ENCODE results near the gene U2AF2.

The U2AF2 gene

DNA sequence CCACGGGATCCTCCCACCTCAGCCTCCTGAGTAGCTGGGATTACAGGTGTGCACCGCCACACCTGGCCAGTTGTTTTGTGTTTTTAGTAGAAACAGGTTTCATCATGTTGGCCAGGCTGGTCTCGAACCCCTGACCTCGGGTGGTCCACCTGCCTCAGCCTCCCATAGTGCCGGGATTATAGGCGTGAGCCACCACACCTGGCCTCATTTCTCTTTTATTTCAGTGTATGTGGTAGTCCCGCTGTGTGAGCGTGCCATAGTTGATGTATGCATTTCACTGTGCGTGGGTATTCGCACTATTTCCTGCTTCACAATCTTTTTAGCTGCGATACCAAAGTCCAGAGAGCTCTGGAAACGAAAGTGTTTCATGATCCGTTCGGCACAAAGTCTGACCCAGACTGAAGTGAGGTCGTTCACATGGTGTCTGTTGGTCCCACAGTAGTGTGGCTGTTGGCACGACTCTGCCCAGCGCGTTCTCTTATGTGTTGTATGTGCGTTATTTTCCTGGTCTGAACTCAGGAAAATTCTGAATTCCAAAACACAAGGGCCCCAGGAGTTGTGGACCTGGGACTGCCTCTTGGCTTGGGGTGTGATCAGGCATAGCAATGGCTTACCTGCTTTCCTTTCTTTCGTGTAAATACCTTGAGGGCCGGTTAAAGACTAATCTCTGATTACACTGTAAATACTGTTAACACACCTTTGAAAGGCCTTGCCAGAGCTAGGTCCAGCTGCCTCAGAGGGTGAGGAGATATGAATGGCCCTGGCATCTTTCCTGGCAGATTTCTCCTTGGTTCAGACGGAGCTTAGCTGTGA lies 28.8 kb downstream of the U2AF2 start:
- TF ChIP-seq, protein P1, sequence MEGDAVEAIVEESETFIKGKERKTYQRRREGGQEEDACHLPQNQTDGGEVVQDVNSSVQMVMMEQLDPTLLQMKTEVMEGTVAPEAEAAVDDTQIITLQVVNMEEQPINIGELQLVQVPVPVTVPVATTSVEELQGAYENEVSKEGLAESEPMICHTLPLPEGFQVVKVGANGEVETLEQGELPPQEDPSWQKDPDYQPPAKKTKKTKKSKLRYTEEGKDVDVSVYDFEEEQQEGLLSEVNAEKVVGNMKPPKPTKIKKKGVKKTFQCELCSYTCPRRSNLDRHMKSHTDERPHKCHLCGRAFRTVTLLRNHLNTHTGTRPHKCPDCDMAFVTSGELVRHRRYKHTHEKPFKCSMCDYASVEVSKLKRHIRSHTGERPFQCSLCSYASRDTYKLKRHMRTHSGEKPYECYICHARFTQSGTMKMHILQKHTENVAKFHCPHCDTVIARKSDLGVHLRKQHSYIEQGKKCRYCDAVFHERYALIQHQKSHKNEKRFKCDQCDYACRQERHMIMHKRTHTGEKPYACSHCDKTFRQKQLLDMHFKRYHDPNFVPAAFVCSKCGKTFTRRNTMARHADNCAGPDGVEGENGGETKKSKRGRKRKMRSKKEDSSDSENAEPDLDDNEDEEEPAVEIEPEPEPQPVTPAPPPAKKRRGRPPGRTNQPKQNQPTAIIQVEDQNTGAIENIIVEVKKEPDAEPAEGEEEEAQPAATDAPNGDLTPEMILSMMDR (IDR thresholded peaks at IDR 0.05) = no peak

DNA sequence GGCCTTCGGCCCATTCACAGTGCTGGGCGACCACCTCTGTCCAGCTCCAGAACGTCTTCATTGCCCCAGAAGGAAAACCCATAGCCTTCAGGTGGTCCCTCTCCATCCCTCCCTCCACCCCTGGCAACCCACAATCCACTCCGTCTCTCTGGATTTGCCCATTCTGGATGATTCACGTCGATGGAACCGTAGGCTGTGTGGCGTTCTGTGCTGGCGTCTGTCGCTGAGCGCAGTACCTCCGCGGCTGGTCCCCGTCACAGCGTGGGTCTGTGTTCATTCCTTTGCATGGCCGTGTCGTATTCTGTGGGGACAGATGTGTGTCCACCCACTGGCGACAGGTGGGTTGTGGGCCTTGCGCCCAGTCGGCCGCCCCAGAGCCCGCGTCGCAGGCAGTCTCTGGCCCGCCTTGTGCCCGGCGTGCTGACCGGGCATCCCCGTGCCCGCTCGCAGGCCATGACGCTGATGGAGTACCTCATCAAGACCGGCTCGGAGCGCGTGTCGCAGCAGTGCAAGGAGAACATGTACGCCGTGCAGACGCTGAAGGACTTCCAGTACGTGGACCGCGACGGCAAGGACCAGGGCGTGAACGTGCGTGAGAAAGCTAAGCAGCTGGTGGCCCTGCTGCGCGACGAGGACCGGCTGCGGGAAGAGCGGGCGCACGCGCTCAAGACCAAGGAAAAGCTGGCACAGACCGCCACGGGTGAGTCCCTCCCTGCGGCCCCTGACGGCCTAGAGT lies 30.3 kb downstream of the U2AF2 start:
- TF ChIP-seq, protein P1 (IDR thresholded peaks at IDR 0.05) = no peak

DNA sequence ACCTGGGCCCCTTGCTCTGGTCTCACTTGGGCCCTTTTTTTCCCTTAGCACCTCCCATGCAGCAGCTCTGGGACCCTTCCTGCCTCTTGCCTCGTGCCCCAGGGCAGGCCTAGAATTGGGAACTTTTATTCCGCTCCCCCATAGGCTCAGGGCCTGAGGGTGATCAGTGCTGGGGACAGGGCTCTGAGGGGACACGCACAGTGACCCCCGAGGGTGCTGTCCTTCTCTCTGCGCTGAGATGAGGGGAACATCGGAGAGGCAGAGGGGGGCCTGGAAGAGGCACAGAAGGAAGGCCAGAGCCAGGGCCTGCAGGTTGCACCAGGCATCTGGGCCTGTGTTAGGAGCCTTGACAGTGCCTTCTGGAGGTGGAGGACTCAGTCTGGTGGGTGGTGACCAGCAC lies 30.9 kb downstream of the U2AF2 start:
- TF ChIP-seq, protein P1 (IDR thresholded peaks at IDR 0.05) = no peak

DNA sequence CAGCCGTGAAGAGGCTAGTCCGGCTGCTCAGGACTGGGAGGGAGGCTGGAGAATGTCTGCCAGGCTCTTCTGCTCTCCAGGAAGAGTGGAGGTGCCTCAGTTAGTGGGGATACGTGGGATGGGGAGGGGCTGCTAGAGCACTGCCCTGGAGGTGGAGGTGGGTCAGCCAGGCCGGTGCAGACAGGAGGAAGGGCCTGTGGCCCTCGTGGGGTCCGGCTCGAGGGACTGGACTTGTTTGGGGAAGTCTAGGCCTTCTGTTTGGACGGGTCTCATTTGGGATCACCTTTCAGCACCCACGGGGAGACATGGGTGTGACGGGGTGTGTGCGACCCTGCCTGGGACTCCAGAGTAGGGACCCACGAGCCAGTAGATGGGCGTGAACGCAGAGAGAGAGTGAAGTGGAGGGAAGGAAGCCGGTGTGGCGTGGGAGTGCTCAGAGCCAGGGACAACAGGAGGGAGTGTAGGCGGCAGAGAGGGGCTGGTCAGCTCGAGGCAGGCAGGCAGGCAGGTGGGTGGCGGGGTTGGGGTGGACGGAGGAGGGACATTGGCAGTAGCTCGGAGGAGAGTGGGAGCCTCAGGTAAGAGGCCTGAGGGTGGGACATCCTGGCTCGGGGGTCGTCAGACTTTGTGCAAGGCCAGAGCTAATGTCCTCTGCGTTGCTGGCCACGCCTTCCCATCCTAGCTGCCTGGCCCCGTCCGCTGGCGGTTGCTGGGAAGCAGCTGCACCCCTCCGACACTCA lies 31.6 kb downstream of the U2AF2 start:
- TF ChIP-seq, protein P1 (IDR thresholded peaks at IDR 0.05) = no peak

DNA sequence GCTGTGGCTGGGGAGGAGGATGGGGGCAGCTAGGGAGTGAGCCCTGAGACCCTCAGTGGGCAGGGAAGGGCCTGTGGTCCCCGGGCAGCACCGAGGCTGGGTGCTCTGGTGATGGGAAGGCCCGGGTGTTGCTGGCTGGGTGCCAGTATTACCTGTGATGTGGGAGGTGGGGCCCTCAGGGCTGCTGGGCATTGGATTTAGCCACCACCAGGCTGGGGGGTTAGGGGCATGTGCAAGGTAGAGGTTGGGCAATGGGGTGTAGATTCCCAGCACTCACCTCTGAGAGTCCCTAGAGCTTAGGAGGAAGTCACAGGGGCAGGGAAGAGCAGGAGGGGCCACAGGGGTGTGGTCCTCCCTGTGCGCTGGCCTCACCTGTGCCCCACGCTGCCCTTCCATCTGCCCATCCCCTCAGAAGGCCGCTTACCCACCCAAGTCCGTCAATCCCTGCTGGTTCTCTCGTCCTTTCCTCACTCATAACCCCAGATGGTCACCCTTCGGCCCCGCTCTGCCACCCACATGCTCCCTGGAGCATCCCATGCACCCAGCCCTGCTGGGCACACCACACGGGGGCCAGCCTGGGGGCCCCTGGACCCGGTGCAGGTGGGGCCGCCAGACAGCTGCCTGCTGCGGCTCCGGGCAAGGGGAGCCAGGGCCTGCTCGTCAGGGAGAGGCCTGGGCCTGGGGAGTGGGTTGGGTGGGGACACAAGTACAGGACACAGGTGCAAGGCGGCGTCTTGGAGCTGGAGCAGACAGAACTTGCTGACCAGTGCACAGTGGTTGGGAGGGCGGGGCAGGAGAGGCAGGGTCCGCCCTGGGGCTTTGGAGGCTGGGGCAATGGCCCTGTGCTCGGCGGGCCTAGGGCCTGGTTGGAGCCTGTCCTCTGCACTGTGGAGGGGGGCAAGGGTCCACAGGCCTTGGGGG lies 32.7 kb downstream of the U2AF2 start:
- TF ChIP-seq, protein P1 (IDR thresholded peaks at IDR 0.05) = no peak

DNA sequence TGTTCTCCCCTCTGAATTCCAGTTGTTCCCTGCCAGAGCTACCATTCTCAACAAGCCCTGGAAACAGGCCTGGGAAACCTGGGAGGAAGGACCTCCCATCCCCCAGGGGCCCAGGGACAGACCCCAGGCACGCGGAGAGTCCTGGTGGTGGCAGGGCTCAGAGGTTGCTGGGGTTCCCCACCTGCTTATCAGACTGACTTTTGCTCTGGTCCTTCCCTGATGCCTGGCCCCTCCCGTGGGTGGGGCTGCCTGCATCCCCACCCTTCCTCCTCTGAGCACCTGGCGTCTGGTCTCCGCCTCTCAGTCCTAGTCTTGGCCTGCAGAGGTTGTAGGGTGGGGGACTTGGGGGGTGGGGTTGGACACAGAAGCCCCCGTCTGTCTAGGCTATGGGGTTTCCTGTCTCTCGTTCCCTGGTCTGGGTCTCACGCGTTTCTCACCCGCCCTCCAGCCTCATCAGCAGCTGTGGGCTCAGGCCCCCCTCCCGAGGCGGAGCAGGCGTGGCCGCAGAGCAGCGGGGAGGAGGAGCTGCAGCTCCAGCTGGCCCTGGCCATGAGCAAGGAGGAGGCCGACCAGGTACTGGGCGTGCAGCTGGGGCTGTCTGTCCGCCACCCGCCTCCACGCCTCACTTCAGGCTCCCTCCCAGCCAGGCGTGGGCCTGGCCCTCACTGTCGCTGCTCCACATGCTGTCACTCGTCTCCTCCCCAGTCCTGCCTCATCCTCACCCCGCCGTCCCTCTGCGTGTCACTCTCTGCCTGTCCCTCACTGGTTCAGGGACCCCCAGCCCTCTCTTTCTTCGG lies 33.8 kb downstream of the U2AF2 start:
- TF ChIP-seq, protein P1 (IDR thresholded peaks at IDR 0.05) = no peak
